GM12801 (cell line): ENCODE measurements around the gene SET.

ENCODE experiments used
- CTCF ChIP-seq: IDR thresholded peaks from one replicate; pipeline ENCODE4 v1.5.1; 2011; ENCODE audit warnings: control low read depth; ENCODE audit not compliant: insufficient read length; ENCODE audit errors: extremely low read depth

Gene SET

GRCh38 chr9:128684065-128684324, 5.0 kb upstream of the SET start:
- no peak for TF ChIP-seq CTCF

- TF ChIP-seq CTCF = no peak
These were observed 4.5 kb upstream of the SET start for GRCh38 chr9:128684325-128685199.

- TF ChIP-seq CTCF = no peak
These were observed 3.2 kb upstream of the SET start for GRCh38 chr9:128685636-128686489.

GRCh38 chr9:128687453-128687852, 1.6 kb upstream of the SET start:
- no peak for TF ChIP-seq CTCF

- TF ChIP-seq CTCF = no peak
These were observed 312 bp downstream of the SET start for GRCh38 chr9:128689293-128689774.

- no peak for TF ChIP-seq CTCF
These were observed 1.0 kb downstream of the SET start for GRCh38 chr9:128689820-128690683.

- no peak for TF ChIP-seq CTCF
These were observed 1.6 kb downstream of the SET start for GRCh38 chr9:128690684-128691034.
